GM18502 (cell line): ENCODE results near the gene FASTKD1.
"Not testable (repeated sequence)": the region's sequence is repeated elsewhere in the genome, so short reads cannot be mapped to it uniquely, and the experiment has no call there.

Experiments used
- ATAC-seq: cut with Tn5 transposase; IDR thresholded peaks from one replicate; pipeline ENCODE4 v1.9.1; 2021; ENCODE audit warnings: mild to moderate bottlenecking; ENCODE audit not compliant: unreplicated experiment, poor library complexity

FASTKD1 gene

GRCh38 chr2:169573160-169573973 lies at the start of gene FASTKD1:
Gene FASTKD1 (minus strand): TSS chr2:169573865. CDS start chr2:169572029, 1,836 bp downstream.
- peak; percentile 98 for ATAC-seq

- ATAC-seq: no peak
Observed at GRCh38 chr2:169623235-169623634, 49.6 kb upstream of the FASTKD1 start.

GRCh38 chr2:169620509-169620908 lies 46.8 kb upstream of the FASTKD1 start:
- no peak for ATAC-seq

- no peak for ATAC-seq
Observed at GRCh38 chr2:169619946-169620345, 46.3 kb upstream of the FASTKD1 start.

- ATAC-seq: not testable (repeated sequence)
Observed at GRCh38 chr2:169615982-169616381, 42.3 kb upstream of the FASTKD1 start.

- no peak for ATAC-seq
Observed at GRCh38 chr2:169613876-169614275, 40.2 kb upstream of the FASTKD1 start.

GRCh38 chr2:169609264-169609663 lies 35.6 kb upstream of the FASTKD1 start:
- ATAC-seq: no peak

- ATAC-seq: no peak
Observed at GRCh38 chr2:169599568-169599967, 25.9 kb upstream of the FASTKD1 start.

- ATAC-seq: no peak
Observed at GRCh38 chr2:169598982-169599381, 25.3 kb upstream of the FASTKD1 start.

- ATAC-seq: not testable (repeated sequence)
Observed at GRCh38 chr2:169596546-169596945, 22.9 kb upstream of the FASTKD1 start.

GRCh38 chr2:169590804-169591203 lies 17.1 kb upstream of the FASTKD1 start:
- ATAC-seq: no peak

GRCh38 chr2:169585673-169586072 lies 12.0 kb upstream of the FASTKD1 start:
- ATAC-seq: no peak

GRCh38 chr2:169584005-169584877 lies 10.6 kb upstream of the FASTKD1 start, which contains the start of gene PPIG:
Gene PPIG (plus strand): TSS chr2:169584351. CDS start chr2:169604042, 19,691 bp downstream.
- peak; percentile 93 for ATAC-seq

GRCh38 chr2:169583518-169583917 lies 9.9 kb upstream of the FASTKD1 start:
- ATAC-seq: no peak

GRCh38 chr2:169582552-169583266 lies 9.0 kb upstream of the FASTKD1 start:
- not testable (repeated sequence) for ATAC-seq

- ATAC-seq: no peak
Observed at GRCh38 chr2:169579044-169579443, 5.4 kb upstream of the FASTKD1 start.

- ATAC-seq: not testable (repeated sequence)
Observed at GRCh38 chr2:169575264-169575663, 1.6 kb upstream of the FASTKD1 start.

- not testable (repeated sequence) for ATAC-seq
Observed at GRCh38 chr2:169574539-169574938, 874 bp upstream of the FASTKD1 start.

GRCh38 chr2:169573974-169574299 lies 272 bp upstream of the FASTKD1 start:
- no peak for ATAC-seq

- no peak for ATAC-seq
Observed at GRCh38 chr2:169572821-169573159, 875 bp downstream of the FASTKD1 start.

- no peak for ATAC-seq
Observed at GRCh38 chr2:169572189-169572588, 1.5 kb downstream of the FASTKD1 start.
